Stimulated activated CD8-positive, alpha-beta memory T cell treated with anti-CD3 and anti-CD28 coated beads, Interleukin-2, amount 100 ng/mL, for 1 hour (primary cell): ENCODE measurements around the gene MYOZ2.

ENCODE experiments used
- DNase-seq, 2 donors: peaks; one replicate each; pipeline ENCODE4 v3.0.0-alpha.2; 2020; ENCODE audit warnings: low read depth in 2 of 2

Gene MYOZ2

GRCh38 chr4:119197772-119198212 is 62.2 kb downstream of the MYOZ2 start:
- no peak for DNase-seq

- no peak for DNase-seq
Observed at GRCh38 chr4:119204916-119205315, 69.3 kb downstream of the MYOZ2 start.

GRCh38 chr4:119205690-119206089 is 70.1 kb downstream of the MYOZ2 start:
- no peak for DNase-seq

GRCh38 chr4:119206178-119206577 is 70.5 kb downstream of the MYOZ2 start:
- DNase-seq, result no peak

GRCh38 chr4:119207051-119207450 is 71.4 kb downstream of the MYOZ2 start:
- DNase-seq, result no peak

GRCh38 chr4:119209077-119209476 is 73.4 kb downstream of the MYOZ2 start:
- DNase-seq, result peak in 1 of 2 donors; percentile 8

- DNase-seq, result no peak
Observed at GRCh38 chr4:119209586-119209985, 74.0 kb downstream of the MYOZ2 start.

GRCh38 chr4:119210775-119211174 is 75.1 kb downstream of the MYOZ2 start:
- DNase-seq, result no peak

- no peak for DNase-seq
Observed at GRCh38 chr4:119211867-119212233, 76.2 kb downstream of the MYOZ2 start.

GRCh38 chr4:119212234-119212963 is 76.8 kb downstream of the MYOZ2 start, which contains the start of gene USP53:
USP53 (plus strand) TSS chr4:119212713; CDS start chr4:119239760, 27,047 bp downstream.
- peak; percentile 96 to 97 for DNase-seq

- peak; percentile 14 to 39 for DNase-seq
Observed at GRCh38 chr4:119212964-119213606, 77.5 kb downstream of the MYOZ2 start.

- no peak for DNase-seq
Observed at GRCh38 chr4:119218093-119218492, 82.5 kb downstream of the MYOZ2 start.

GRCh38 chr4:119221412-119221811 is 85.8 kb downstream of the MYOZ2 start:
- no peak for DNase-seq

- no peak for DNase-seq
Observed at GRCh38 chr4:119227690-119228089, 92.1 kb downstream of the MYOZ2 start.

- DNase-seq, result no peak
Observed at GRCh38 chr4:119228406-119228805, 92.8 kb downstream of the MYOZ2 start.

- no peak for DNase-seq
Observed at GRCh38 chr4:119229908-119230687, 94.5 kb downstream of the MYOZ2 start.

- no peak for DNase-seq
Observed at GRCh38 chr4:119231491-119231890, 95.9 kb downstream of the MYOZ2 start.

- DNase-seq, result no peak
Observed at GRCh38 chr4:119232286-119232685, 96.7 kb downstream of the MYOZ2 start.

- no peak for DNase-seq
Observed at GRCh38 chr4:119233191-119233590, 97.6 kb downstream of the MYOZ2 start.

- no peak for DNase-seq
Observed at GRCh38 chr4:119233750-119234149, 98.1 kb downstream of the MYOZ2 start.

- no peak for DNase-seq
Observed at GRCh38 chr4:119237201-119237600, 101.6 kb downstream of the MYOZ2 start.
